Neural cell (in vitro differentiated cells): ENCODE results near the gene KCNJ8. TPM values are rescaled to one million over a fixed set of nuclear protein-coding genes. Genes with fewer than 3 reads are reported as not detected.

Source experiments
- H2AFZ ChIP-seq: fragments of 200-600, 300-800 bp; sonication (generic), shearing (Covaris generic); 2 replicates; pipeline ENCODE4 v1.6.0; 2014; ENCODE audit warnings: low read depth, mild to moderate bottlenecking, antibody characterized with exemption, low read length, moderate library complexity
- H3F3A ChIP-seq: fragments of 200-600 bp; shearing (Covaris generic); 2 replicates; pipeline ENCODE4 v1.6.1; 2016; ENCODE audit warnings: mild to moderate bottlenecking, moderate library complexity, mixed read lengths, antibody characterized with exemption, low read length; ENCODE audit not compliant: insufficient read depth, poor library complexity, severe bottlenecking
- H3K27ac ChIP-seq: fragments of 200-600, 300-800 bp; sonication (generic), shearing (Covaris generic); 2 replicates; pipeline ENCODE4 v1.5.1; 2014; ENCODE audit warnings: mild to moderate bottlenecking, low read length, moderate library complexity
- H3K27me3 ChIP-seq: fragments of 300-800, 200-600 bp; sonication (generic), shearing (Covaris generic); 2 replicates; pipeline ENCODE4 v1.6.0; 2014; ENCODE audit warnings: mild to moderate bottlenecking, low read depth, low read length, moderate library complexity; ENCODE audit not compliant: insufficient read depth
- H3K36me3 ChIP-seq: fragments of 300-800, 200-600 bp; sonication (generic), shearing (Covaris generic); 2 replicates; pipeline ENCODE4 v1.5.1; 2014; ENCODE audit warnings: mild to moderate bottlenecking, antibody characterized with exemption, low read length, moderate library complexity; ENCODE audit not compliant: insufficient read depth
- H3K4me2 ChIP-seq: fragments of 300-800, 200-600 bp; sonication (generic), shearing (Covaris generic); 2 replicates; pipeline ENCODE4 v1.6.0; 2014; ENCODE audit warnings: mild to moderate bottlenecking, low read length
- H3K4me3 ChIP-seq: fragments of 300-800, 200-600 bp; sonication (generic), shearing (Covaris generic); 2 replicates; pipeline ENCODE4 v1.5.1; 2014; ENCODE audit warnings: mild to moderate bottlenecking, low read length, moderate library complexity
- H3K79me2 ChIP-seq: fragments of 200-600 bp; shearing (Covaris generic); replicated peaks from 2 replicates; pipeline ENCODE4 v1.6.0; 2014; ENCODE audit warnings: mild to moderate bottlenecking, low read length, moderate library complexity; ENCODE audit not compliant: insufficient read depth
- H3K9ac ChIP-seq: fragments of 300-800, 200-600 bp; sonication (generic), shearing (Covaris generic); 2 replicates; pipeline ENCODE4 v1.6.1; 2016; ENCODE audit warnings: mild to moderate bottlenecking, low read length, mixed read lengths
- H3K9me2 ChIP-seq: fragments of 200-600 bp; shearing (Covaris generic); 2 replicates; pipeline ENCODE4 v1.6.1; 2016; ENCODE audit warnings: mild to moderate bottlenecking, low read length, mixed read lengths; ENCODE audit not compliant: insufficient read depth
- H3K9me3 ChIP-seq: fragments of 200-600, 300-800 bp; sonication (generic), shearing (Covaris generic); 2 replicates; pipeline ENCODE4 v1.6.1; 2016; ENCODE audit warnings: mild to moderate bottlenecking, mixed run types, low read length, moderate library complexity, mixed read lengths
- H4K20me1 ChIP-seq: fragments of 200-600 bp; shearing (Covaris generic); 2 replicates; pipeline ENCODE4 v1.6.1; 2016; ENCODE audit warnings: mild to moderate bottlenecking, mixed run types; ENCODE audit not compliant: insufficient read depth
- EP300 ChIP-seq: fragments of 450-650 bp; conservative IDR thresholded peaks from 2 replicates; pipeline ENCODE4 v1.6.1; 2014; ENCODE audit warnings: antibody characterized with exemption, mild to moderate bottlenecking, moderate library complexity; ENCODE audit not compliant: poor library complexity, severe bottlenecking
- EZH2 ChIP-seq: fragments of 200-600, 300-800 bp; shearing (Covaris generic), sonication (generic); IDR thresholded peaks from 2 replicates; pipeline ENCODE4 v1.6.1; 2014; ENCODE audit warnings: antibody characterized with exemption, low read length, borderline replicate concordance, mild to moderate bottlenecking; ENCODE audit not compliant: insufficient read depth, poor library complexity, severe bottlenecking
- MXI1 ChIP-seq: fragments of 450-650 bp; conservative IDR thresholded peaks from 2 replicates; pipeline ENCODE4 v1.6.1; 2014; ENCODE audit warnings: antibody characterized with exemption, mild to moderate bottlenecking; ENCODE audit not compliant: poor library complexity, severe bottlenecking
- POLR2AphosphoS5 ChIP-seq: IDR thresholded peaks from 2 replicates; pipeline ENCODE4 v1.6.1; 2012
- RAD21 ChIP-seq: fragments of 450-650 bp; conservative IDR thresholded peaks from 2 replicates; pipeline ENCODE4 v1.6.1; 2014; ENCODE audit warnings: antibody characterized with exemption, mild to moderate bottlenecking, moderate library complexity
- SMC3 ChIP-seq: fragments of 450-650 bp; conservative IDR thresholded peaks from 2 replicates; pipeline ENCODE4 v1.6.1; 2014; ENCODE audit warnings: antibody characterized with exemption, mild to moderate bottlenecking, moderate library complexity; ENCODE audit not compliant: poor library complexity
- TAF1 ChIP-seq: IDR thresholded peaks from 2 replicates; pipeline ENCODE4 v1.6.1; 2012; ENCODE audit warnings: low read depth
- polyA plus RNA-seq: library from polyadenylated mRNA; depleted of rRNA; stranded (reverse); fragments of >200 nt; gene quantifications from 2 replicates; pipeline ENCODE4 v1.2.3, GENCODE V29; 2014
- TF ChIP-seq, protein P1 (sequence below): IDR thresholded peaks from 2 replicates; pipeline ENCODE4 v1.6.1; 2012; ENCODE audit warnings: borderline replicate concordance
- TF ChIP-seq, protein P2 (sequence below): fragments of 450-650 bp; IDR thresholded peaks from 2 replicates; pipeline ENCODE4 v1.5.1; 2014; ENCODE audit warnings: antibody characterized with exemption, mild to moderate bottlenecking, moderate library complexity; ENCODE audit not compliant: poor library complexity, severe bottlenecking

The KCNJ8 gene
- polyA plus RNA-seq, 1 donor from 2014 or later = not detected

- Histone ChIP-seq H3K9me3 (no peaks in the 10 kb centered on the region), H3K4me3 (no peak overlapping the region), H3K79me2 (no peaks in the 10 kb centered on the region), H3K9ac (no peak overlapping the region), H3K9me2 (no peaks in the 10 kb centered on the region), H3K27ac (no peak overlapping the region), H3F3A (no peaks in the 10 kb centered on the region), H3K36me3 (no peaks in the 10 kb centered on the region), H2AFZ (no peak overlapping the region), H3K4me2 (no peak overlapping the region), H4K20me1 (no peaks in the 10 kb centered on the region), H3K27me3 (no peaks in the 10 kb centered on the region)
- TF ChIP-seq, protein P1, sequence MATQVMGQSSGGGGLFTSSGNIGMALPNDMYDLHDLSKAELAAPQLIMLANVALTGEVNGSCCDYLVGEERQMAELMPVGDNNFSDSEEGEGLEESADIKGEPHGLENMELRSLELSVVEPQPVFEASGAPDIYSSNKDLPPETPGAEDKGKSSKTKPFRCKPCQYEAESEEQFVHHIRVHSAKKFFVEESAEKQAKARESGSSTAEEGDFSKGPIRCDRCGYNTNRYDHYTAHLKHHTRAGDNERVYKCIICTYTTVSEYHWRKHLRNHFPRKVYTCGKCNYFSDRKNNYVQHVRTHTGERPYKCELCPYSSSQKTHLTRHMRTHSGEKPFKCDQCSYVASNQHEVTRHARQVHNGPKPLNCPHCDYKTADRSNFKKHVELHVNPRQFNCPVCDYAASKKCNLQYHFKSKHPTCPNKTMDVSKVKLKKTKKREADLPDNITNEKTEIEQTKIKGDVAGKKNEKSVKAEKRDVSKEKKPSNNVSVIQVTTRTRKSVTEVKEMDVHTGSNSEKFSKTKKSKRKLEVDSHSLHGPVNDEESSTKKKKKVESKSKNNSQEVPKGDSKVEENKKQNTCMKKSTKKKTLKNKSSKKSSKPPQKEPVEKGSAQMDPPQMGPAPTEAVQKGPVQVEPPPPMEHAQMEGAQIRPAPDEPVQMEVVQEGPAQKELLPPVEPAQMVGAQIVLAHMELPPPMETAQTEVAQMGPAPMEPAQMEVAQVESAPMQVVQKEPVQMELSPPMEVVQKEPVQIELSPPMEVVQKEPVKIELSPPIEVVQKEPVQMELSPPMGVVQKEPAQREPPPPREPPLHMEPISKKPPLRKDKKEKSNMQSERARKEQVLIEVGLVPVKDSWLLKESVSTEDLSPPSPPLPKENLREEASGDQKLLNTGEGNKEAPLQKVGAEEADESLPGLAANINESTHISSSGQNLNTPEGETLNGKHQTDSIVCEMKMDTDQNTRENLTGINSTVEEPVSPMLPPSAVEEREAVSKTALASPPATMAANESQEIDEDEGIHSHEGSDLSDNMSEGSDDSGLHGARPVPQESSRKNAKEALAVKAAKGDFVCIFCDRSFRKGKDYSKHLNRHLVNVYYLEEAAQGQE = no peak
- TF ChIP-seq MXI1 (no peak), RAD21 (no peak), POLR2AphosphoS5 (no peak), EZH2 (no peak), EP300 (no peak), TAF1 (no peak), SMC3 (no peak)
- TF ChIP-seq, protein P2, sequence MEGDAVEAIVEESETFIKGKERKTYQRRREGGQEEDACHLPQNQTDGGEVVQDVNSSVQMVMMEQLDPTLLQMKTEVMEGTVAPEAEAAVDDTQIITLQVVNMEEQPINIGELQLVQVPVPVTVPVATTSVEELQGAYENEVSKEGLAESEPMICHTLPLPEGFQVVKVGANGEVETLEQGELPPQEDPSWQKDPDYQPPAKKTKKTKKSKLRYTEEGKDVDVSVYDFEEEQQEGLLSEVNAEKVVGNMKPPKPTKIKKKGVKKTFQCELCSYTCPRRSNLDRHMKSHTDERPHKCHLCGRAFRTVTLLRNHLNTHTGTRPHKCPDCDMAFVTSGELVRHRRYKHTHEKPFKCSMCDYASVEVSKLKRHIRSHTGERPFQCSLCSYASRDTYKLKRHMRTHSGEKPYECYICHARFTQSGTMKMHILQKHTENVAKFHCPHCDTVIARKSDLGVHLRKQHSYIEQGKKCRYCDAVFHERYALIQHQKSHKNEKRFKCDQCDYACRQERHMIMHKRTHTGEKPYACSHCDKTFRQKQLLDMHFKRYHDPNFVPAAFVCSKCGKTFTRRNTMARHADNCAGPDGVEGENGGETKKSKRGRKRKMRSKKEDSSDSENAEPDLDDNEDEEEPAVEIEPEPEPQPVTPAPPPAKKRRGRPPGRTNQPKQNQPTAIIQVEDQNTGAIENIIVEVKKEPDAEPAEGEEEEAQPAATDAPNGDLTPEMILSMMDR = no peak
Measured at GRCh38 chr12:21731144-21731543, 43.4 kb downstream of the KCNJ8 start.

- H3K4me2 ChIP-seq = no peak overlapping the region
- no peak overlapping the region for H3K4me3 ChIP-seq
- no peak for TF ChIP-seq SMC3
- TF ChIP-seq TAF1 = no peak
- TF ChIP-seq EP300 = no peak
- TF ChIP-seq RAD21 = no peak
- TF ChIP-seq EZH2 = no peak
- TF ChIP-seq, protein P1 = no peak
- no peak for TF ChIP-seq POLR2AphosphoS5
- no peak for TF ChIP-seq MXI1
- TF ChIP-seq, protein P2 = no peak
- H4K20me1 ChIP-seq = no peaks in the 10 kb centered on the region
- H2AFZ ChIP-seq = no peak overlapping the region
- H3K27me3 ChIP-seq = no peaks in the 10 kb centered on the region
- no peak overlapping the region for H3K27ac ChIP-seq
- no peak overlapping the region for H3K9ac ChIP-seq
- no peaks in the 10 kb centered on the region for H3K79me2 ChIP-seq
- no peaks in the 10 kb centered on the region for H3K9me2 ChIP-seq
- no peaks in the 10 kb centered on the region for H3K9me3 ChIP-seq
- H3F3A ChIP-seq = no peaks in the 10 kb centered on the region
- H3K36me3 ChIP-seq = no peaks in the 10 kb centered on the region
Measured at GRCh38 chr12:21725731-21726130, 48.8 kb downstream of the KCNJ8 start.
